ENCODE data around the gene RBM8A.
A peak's percentile ranks its signal among the peaks of the same experiment; 100 is the strongest.

The RBM8A gene

DNA sequence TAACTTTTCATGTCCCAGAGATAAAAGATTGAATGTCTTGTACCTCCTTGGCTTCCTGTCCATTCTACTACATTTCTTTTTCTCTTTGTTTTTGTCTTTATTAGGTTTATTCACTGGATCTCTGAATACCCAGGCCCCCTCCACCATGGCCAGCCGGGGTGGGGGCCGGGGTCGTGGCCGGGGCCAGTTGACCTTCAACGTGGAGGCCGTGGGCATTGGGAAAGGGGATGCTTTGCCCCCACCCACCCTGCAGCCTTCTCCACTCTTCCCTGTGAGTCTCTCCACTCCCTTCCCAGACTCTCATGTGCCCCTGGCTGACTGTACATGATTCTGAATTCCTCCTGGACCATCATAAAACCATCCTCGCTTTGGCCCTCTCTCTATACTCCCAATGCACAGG lies 47.4 kb upstream of the RBM8A start:
- Histone ChIP-seq H3K4me1 (ENCODE audit: insufficient read depth, low read length, severe bottlenecking) (peaks cover 28% of the 10 kb centered on the region), H2AFZ (ENCODE audit: low read length) (no peak overlapping the region), H3K79me2 (ENCODE audit: insufficient read depth, low read length) (no peaks in the 10 kb centered on the region), H3K4me2 (ENCODE audit: low read length) (no peak overlapping the region), H3K27ac (ENCODE audit: low read depth, low read length, poor library complexity, severe bottlenecking) (no peak overlapping the region), H3F3A (ENCODE audit: insufficient read depth, low read length) (no peaks in the 10 kb centered on the region), H3K36me3 (ENCODE audit: insufficient read depth, low read length) (peaks cover 5% of the 10 kb centered on the region; the same call in 1 of the 2 replicates), H4K20me1 (ENCODE audit: insufficient read depth, low read length) (no peaks in the 10 kb centered on the region), H3K9ac (ENCODE audit: low read length) (no peak overlapping the region), H3K4me3 (ENCODE audit: low read depth, low read length, poor library complexity, severe bottlenecking) (no peak overlapping the region), H3K9me2 (ENCODE audit: low read depth, low read length) (no peaks in the 10 kb centered on the region), H3K9me3 (ENCODE audit: low read length) (no peaks in the 10 kb centered on the region), H3K27me3 (ENCODE audit: insufficient read depth, low read length) (no peaks in the 10 kb centered on the region)
- TF ChIP-seq, protein P1, sequence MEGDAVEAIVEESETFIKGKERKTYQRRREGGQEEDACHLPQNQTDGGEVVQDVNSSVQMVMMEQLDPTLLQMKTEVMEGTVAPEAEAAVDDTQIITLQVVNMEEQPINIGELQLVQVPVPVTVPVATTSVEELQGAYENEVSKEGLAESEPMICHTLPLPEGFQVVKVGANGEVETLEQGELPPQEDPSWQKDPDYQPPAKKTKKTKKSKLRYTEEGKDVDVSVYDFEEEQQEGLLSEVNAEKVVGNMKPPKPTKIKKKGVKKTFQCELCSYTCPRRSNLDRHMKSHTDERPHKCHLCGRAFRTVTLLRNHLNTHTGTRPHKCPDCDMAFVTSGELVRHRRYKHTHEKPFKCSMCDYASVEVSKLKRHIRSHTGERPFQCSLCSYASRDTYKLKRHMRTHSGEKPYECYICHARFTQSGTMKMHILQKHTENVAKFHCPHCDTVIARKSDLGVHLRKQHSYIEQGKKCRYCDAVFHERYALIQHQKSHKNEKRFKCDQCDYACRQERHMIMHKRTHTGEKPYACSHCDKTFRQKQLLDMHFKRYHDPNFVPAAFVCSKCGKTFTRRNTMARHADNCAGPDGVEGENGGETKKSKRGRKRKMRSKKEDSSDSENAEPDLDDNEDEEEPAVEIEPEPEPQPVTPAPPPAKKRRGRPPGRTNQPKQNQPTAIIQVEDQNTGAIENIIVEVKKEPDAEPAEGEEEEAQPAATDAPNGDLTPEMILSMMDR (IDR thresholded peaks at IDR 0.05; ENCODE audit: low read length): no peak
- no peak for TF ChIP-seq EZH2 (IDR thresholded peaks at IDR 0.05; ENCODE audit: borderline replicate concordance, low read length)

DNA sequence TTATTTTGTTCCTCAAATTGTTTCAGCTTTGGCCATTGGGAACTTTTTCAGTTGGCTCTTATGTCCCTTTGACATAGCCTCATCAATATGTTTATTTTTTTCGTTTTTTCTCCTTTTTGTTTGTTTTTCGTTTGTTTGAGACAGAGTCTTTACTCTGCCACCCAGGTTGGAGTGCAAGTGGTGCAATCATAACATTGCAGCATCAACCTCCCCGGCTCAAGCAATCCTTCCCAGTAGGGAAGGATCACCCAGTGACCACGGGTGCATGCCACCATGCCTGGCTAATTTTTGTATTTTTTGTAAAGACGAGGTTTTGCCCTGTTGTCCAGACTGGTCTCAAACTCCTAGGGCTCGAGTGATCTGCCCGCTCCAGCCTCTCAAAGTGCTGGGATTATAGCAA lies 45.3 kb upstream of the RBM8A start:
- Histone ChIP-seq H3K9me3 (ENCODE audit: low read length) (peaks cover 2% of the 10 kb centered on the region; the same call in 1 of the 2 replicates), H3K27me3 (ENCODE audit: insufficient read depth, low read length) (no peaks in the 10 kb centered on the region), H4K20me1 (ENCODE audit: insufficient read depth, low read length) (no peaks in the 10 kb centered on the region), H3K4me3 (ENCODE audit: low read depth, low read length, poor library complexity, severe bottlenecking) (no peak overlapping the region), H3K79me2 (ENCODE audit: insufficient read depth, low read length) (no peaks in the 10 kb centered on the region; the same call in 1 of the 2 replicates), H3F3A (ENCODE audit: insufficient read depth, low read length) (no peaks in the 10 kb centered on the region), H3K4me2 (ENCODE audit: low read length) (no peak overlapping the region), H3K27ac (ENCODE audit: low read depth, low read length, poor library complexity, severe bottlenecking) (peak overlapping the region; percentile 4), H3K9ac (ENCODE audit: low read length) (no peak overlapping the region), H3K36me3 (ENCODE audit: insufficient read depth, low read length) (peaks cover 2% of the 10 kb centered on the region), H2AFZ (ENCODE audit: low read length) (no peak overlapping the region), H3K4me1 (ENCODE audit: insufficient read depth, low read length, severe bottlenecking) (peaks cover 7% of the 10 kb centered on the region), H3K9me2 (ENCODE audit: low read depth, low read length) (no peaks in the 10 kb centered on the region)
- no peak for TF ChIP-seq EZH2 (IDR thresholded peaks at IDR 0.05; ENCODE audit: borderline replicate concordance, low read length)
- TF ChIP-seq, protein P1 (IDR thresholded peaks at IDR 0.05; ENCODE audit: low read length): no peak

DNA sequence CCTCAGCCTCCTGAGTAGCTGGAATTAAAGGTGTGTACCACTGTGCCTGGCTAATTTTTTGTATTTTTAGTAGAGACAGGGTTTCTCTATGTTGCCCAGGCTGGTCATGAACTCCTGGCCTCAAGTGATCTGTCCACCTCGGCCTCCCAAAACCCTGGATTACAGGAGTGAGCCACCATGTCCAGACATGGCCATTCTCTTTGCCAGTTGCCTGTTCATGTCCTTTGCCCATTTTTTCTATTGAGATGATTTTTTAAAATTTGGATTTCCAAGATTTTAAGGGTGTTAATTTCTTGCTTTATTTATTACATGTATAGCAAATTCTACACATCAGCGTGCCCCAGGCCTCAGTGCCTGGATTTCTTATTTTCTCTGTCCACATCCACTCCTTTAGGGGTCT lies 40.0 kb upstream of the RBM8A start:
- Histone ChIP-seq H3K4me2 (ENCODE audit: low read length) (no peak overlapping the region), H3K36me3 (ENCODE audit: insufficient read depth, low read length) (peaks cover 7% of the 10 kb centered on the region), H3F3A (ENCODE audit: insufficient read depth, low read length) (no peaks in the 10 kb centered on the region), H3K4me3 (ENCODE audit: low read depth, low read length, poor library complexity, severe bottlenecking) (no peak overlapping the region), H3K27ac (ENCODE audit: low read depth, low read length, poor library complexity, severe bottlenecking) (no peak overlapping the region), H3K79me2 (ENCODE audit: insufficient read depth, low read length) (no peaks in the 10 kb centered on the region; the same call in 1 of the 2 replicates), H3K9ac (ENCODE audit: low read length) (no peak overlapping the region), H3K9me3 (ENCODE audit: low read length) (peaks cover 6% of the 10 kb centered on the region; the same call in 1 of the 2 replicates), H4K20me1 (ENCODE audit: insufficient read depth, low read length) (no peaks in the 10 kb centered on the region), H2AFZ (ENCODE audit: low read length) (no peak overlapping the region), H3K27me3 (ENCODE audit: insufficient read depth, low read length) (no peaks in the 10 kb centered on the region), H3K9me2 (ENCODE audit: low read depth, low read length) (no peaks in the 10 kb centered on the region), H3K4me1 (ENCODE audit: insufficient read depth, low read length, severe bottlenecking) (peaks cover 23% of the 10 kb centered on the region)
- TF ChIP-seq EZH2 (IDR thresholded peaks at IDR 0.05; ENCODE audit: borderline replicate concordance, low read length): no peak
- TF ChIP-seq, protein P1 (IDR thresholded peaks at IDR 0.05; ENCODE audit: low read length): no peak

Data from OCI-LY1 (cell line).